ENCODE data around the gene TCF7L2. TPM values are rescaled to one million over a fixed set of nuclear protein-coding genes. Genes with fewer than 3 reads are reported as not detected.
A peak's percentile ranks its signal among the peaks of the same experiment; 100 is the strongest.

Gene TCF7L2
- total RNA-seq, 4 donors from 2014 or later: 25.1 to 38.9 (median 26.9) TPM

GRCh38 chr10:113177156-113177935, 227.3 kb downstream of the TCF7L2 start:
- Histone ChIP-seq H3K27ac (peak overlapping the region in 2 of 4 donors; percentile 7 to 55), H3K36me3 (no peaks in the 10 kb centered on the region), H3K4me3 (no peak overlapping the region), H3K27me3 (no peaks in the 10 kb centered on the region), H3K9me3 (no peaks in the 10 kb centered on the region), H3K4me1 (peaks cover 0 to 17% (median 9%) of the 10 kb centered on the region in 4 donors)
- TF ChIP-seq POLR2A (IDR thresholded peaks at IDR 0.05): no peak
- TF ChIP-seq EP300 (IDR thresholded peaks at IDR 0.05): no peak
- no peak for TF ChIP-seq CTCF (IDR thresholded peaks at IDR 0.05)
- DNase-seq (ENCODE audit: low spot score in 2 of 2): no peak
- WGBS, 2 donors: 35 to 43% methylated on average over 16 of the region's 16 CpGs

- H3K27ac ChIP-seq: peak overlapping the region in 1 of 4 donors; percentile 7
- no peak for DNase-seq (ENCODE audit: low spot score in 2 of 2)
- no peak for TF ChIP-seq EP300 (IDR thresholded peaks at IDR 0.05)
- TF ChIP-seq CTCF (IDR thresholded peaks at IDR 0.05): no peak
- no peak for TF ChIP-seq POLR2A (IDR thresholded peaks at IDR 0.05)
- peaks cover 0 to 17% (median 9%) of the 10 kb centered on the region in 4 donors for H3K4me1 ChIP-seq
- H3K36me3 ChIP-seq: no peaks in the 10 kb centered on the region
- H3K27me3 ChIP-seq: no peaks in the 10 kb centered on the region
- no peaks in the 10 kb centered on the region for H3K9me3 ChIP-seq
- 95 to 96% methylated on average over 11 of the region's 11 CpGs for WGBS, 2 donors
- no peak overlapping the region for H3K4me3 ChIP-seq
Measured at GRCh38 chr10:113177936-113178335, 227.9 kb downstream of the TCF7L2 start.

- no peaks in the 10 kb centered on the region for H3K27me3 ChIP-seq
- DNase-seq (ENCODE audit: low spot score in 2 of 2): no peak
- H3K4me3 ChIP-seq: no peak overlapping the region
- H3K27ac ChIP-seq: no peak overlapping the region
- TF ChIP-seq EP300 (IDR thresholded peaks at IDR 0.05) (no peak), POLR2A (IDR thresholded peaks at IDR 0.05) (no peak), CTCF (IDR thresholded peaks at IDR 0.05) (no peak)
- WGBS, 2 donors: 79 to 80% methylated on average over 3 of the region's 3 CpGs
- no peaks in the 10 kb centered on the region for H3K9me3 ChIP-seq
- H3K36me3 ChIP-seq: no peaks in the 10 kb centered on the region
- H3K4me1 ChIP-seq: peaks cover 0 to 17% (median 9%) of the 10 kb centered on the region in 4 donors
Measured at GRCh38 chr10:113178771-113179170, 228.7 kb downstream of the TCF7L2 start.

GRCh38 chr10:113179265-113179664, 229.2 kb downstream of the TCF7L2 start:
- Histone ChIP-seq H3K36me3 (no peaks in the 10 kb centered on the region), H3K4me3 (no peak overlapping the region), H3K4me1 (peaks cover 0 to 17% (median 9%) of the 10 kb centered on the region in 4 donors), H3K9me3 (no peaks in the 10 kb centered on the region), H3K27ac (no peak overlapping the region), H3K27me3 (no peaks in the 10 kb centered on the region)
- no peak for TF ChIP-seq POLR2A (IDR thresholded peaks at IDR 0.05)
- TF ChIP-seq EP300 (IDR thresholded peaks at IDR 0.05): peak in 1 of 2 donors; percentile 65
- TF ChIP-seq CTCF (IDR thresholded peaks at IDR 0.05): no peak
- peak in 1 of 2 donors; percentile 28 for DNase-seq (ENCODE audit: low spot score in 2 of 2)
- WGBS, 2 donors: 87% methylated on average over 6 of the region's 6 CpGs

- DNase-seq (ENCODE audit: low spot score in 2 of 2): no peak
- Histone ChIP-seq H3K27ac (no peak overlapping the region), H3K9me3 (no peaks in the 10 kb centered on the region), H3K4me3 (no peak overlapping the region), H3K4me1 (peaks cover 0 to 17% (median 9%) of the 10 kb centered on the region in 4 donors), H3K27me3 (no peaks in the 10 kb centered on the region), H3K36me3 (no peaks in the 10 kb centered on the region)
- 86 to 87% methylated on average over 3 of the region's 3 CpGs for WGBS, 2 donors
- TF ChIP-seq CTCF (IDR thresholded peaks at IDR 0.05) (no peak), POLR2A (IDR thresholded peaks at IDR 0.05) (no peak), EP300 (IDR thresholded peaks at IDR 0.05) (no peak)
Measured at GRCh38 chr10:113179966-113180365, 229.9 kb downstream of the TCF7L2 start.

All from tibial nerve (tissue), 4 donors.